ENCODE results near the gene N4BP2.

The N4BP2 gene

GRCh38 chr4:40186665-40187014, 130.0 kb downstream of the N4BP2 start:
- no peaks in the 10 kb centered on the region for H3K27me3 ChIP-seq (ENCODE audit: control insufficient read depth, insufficient read depth, low read length, poor library complexity, severe bottlenecking)
- H3K27ac ChIP-seq (ENCODE audit: insufficient read depth, low read depth, low read length, poor library complexity, severe bottlenecking): no peak overlapping the region
- no peaks in the 10 kb centered on the region for H3K4me1 ChIP-seq (ENCODE audit: control insufficient read depth, insufficient read depth, low read length)
- H3K36me3 ChIP-seq (ENCODE audit: control insufficient read depth, insufficient read depth, low read length): no peaks in the 10 kb centered on the region
- no peaks in the 10 kb centered on the region for H3K9me3 ChIP-seq (ENCODE audit: control insufficient read depth, low read length)
- WGBS, 2 experiments: 81 to 100% methylated on average over 1 of the region's 1 CpG
- H3K4me3 ChIP-seq (ENCODE audit: insufficient read depth, low read depth, low read length): no peak overlapping the region

- 88 to 96% methylated on average over 4 of the region's 4 CpGs for WGBS, 2 experiments
- no peaks in the 10 kb centered on the region for H3K4me1 ChIP-seq (ENCODE audit: control insufficient read depth, insufficient read depth, low read length)
- no peak overlapping the region for H3K27ac ChIP-seq (ENCODE audit: insufficient read depth, low read depth, low read length, poor library complexity, severe bottlenecking)
- no peaks in the 10 kb centered on the region for H3K36me3 ChIP-seq (ENCODE audit: control insufficient read depth, insufficient read depth, low read length)
- no peak overlapping the region for H3K4me3 ChIP-seq (ENCODE audit: insufficient read depth, low read depth, low read length)
- H3K9me3 ChIP-seq (ENCODE audit: control insufficient read depth, low read length): no peaks in the 10 kb centered on the region
- no peaks in the 10 kb centered on the region for H3K27me3 ChIP-seq (ENCODE audit: control insufficient read depth, insufficient read depth, low read length, poor library complexity, severe bottlenecking)
Measured at GRCh38 chr4:40187386-40187906, 130.8 kb downstream of the N4BP2 start.

- peaks cover 11% of the 10 kb centered on the region for H3K4me1 ChIP-seq (ENCODE audit: control insufficient read depth, insufficient read depth, low read length)
- H3K4me3 ChIP-seq (ENCODE audit: insufficient read depth, low read depth, low read length): no peak overlapping the region
- no peaks in the 10 kb centered on the region for H3K9me3 ChIP-seq (ENCODE audit: control insufficient read depth, low read length)
- no peaks in the 10 kb centered on the region for H3K36me3 ChIP-seq (ENCODE audit: control insufficient read depth, insufficient read depth, low read length)
- WGBS, 2 experiments: 96 to 97% methylated on average over 5 of the region's 5 CpGs
- no peaks in the 10 kb centered on the region for H3K27me3 ChIP-seq (ENCODE audit: control insufficient read depth, insufficient read depth, low read length, poor library complexity, severe bottlenecking)
- no peak overlapping the region for H3K27ac ChIP-seq (ENCODE audit: insufficient read depth, low read depth, low read length, poor library complexity, severe bottlenecking)
Measured at GRCh38 chr4:40190019-40190418, 133.4 kb downstream of the N4BP2 start.

GRCh38 chr4:40190465-40190864, 133.8 kb downstream of the N4BP2 start:
- 95 to 98% methylated on average over 5 of the region's 5 CpGs for WGBS, 2 experiments
- Histone ChIP-seq H3K27ac (ENCODE audit: insufficient read depth, low read depth, low read length, poor library complexity, severe bottlenecking) (no peak overlapping the region), H3K4me1 (ENCODE audit: control insufficient read depth, insufficient read depth, low read length) (peaks cover 11% of the 10 kb centered on the region), H3K4me3 (ENCODE audit: insufficient read depth, low read depth, low read length) (no peak overlapping the region), H3K27me3 (ENCODE audit: control insufficient read depth, insufficient read depth, low read length, poor library complexity, severe bottlenecking) (no peaks in the 10 kb centered on the region), H3K36me3 (ENCODE audit: control insufficient read depth, insufficient read depth, low read length) (no peaks in the 10 kb centered on the region), H3K9me3 (ENCODE audit: control insufficient read depth, low read length) (no peaks in the 10 kb centered on the region)

GRCh38 chr4:40190880-40191815, 134.5 kb downstream of the N4BP2 start:
- H3K9me3 ChIP-seq (ENCODE audit: control insufficient read depth, low read length): no peaks in the 10 kb centered on the region
- H3K4me1 ChIP-seq (ENCODE audit: control insufficient read depth, insufficient read depth, low read length): peaks cover 11% of the 10 kb centered on the region
- no peak overlapping the region for H3K27ac ChIP-seq (ENCODE audit: insufficient read depth, low read depth, low read length, poor library complexity, severe bottlenecking)
- H3K4me3 ChIP-seq (ENCODE audit: insufficient read depth, low read depth, low read length): no peak overlapping the region
- H3K36me3 ChIP-seq (ENCODE audit: control insufficient read depth, insufficient read depth, low read length): no peaks in the 10 kb centered on the region
- 75 to 78% methylated on average over 12 to 14 of the region's 14 CpGs for WGBS, 2 experiments
- no peaks in the 10 kb centered on the region for H3K27me3 ChIP-seq (ENCODE audit: control insufficient read depth, insufficient read depth, low read length, poor library complexity, severe bottlenecking)

GRCh38 chr4:40192114-40193015, 135.7 kb downstream of the N4BP2 start:
- Histone ChIP-seq H3K9me3 (ENCODE audit: control insufficient read depth, low read length) (no peaks in the 10 kb centered on the region), H3K4me1 (ENCODE audit: control insufficient read depth, insufficient read depth, low read length) (peaks cover 22% of the 10 kb centered on the region), H3K27me3 (ENCODE audit: control insufficient read depth, insufficient read depth, low read length, poor library complexity, severe bottlenecking) (no peaks in the 10 kb centered on the region), H3K36me3 (ENCODE audit: control insufficient read depth, insufficient read depth, low read length) (no peaks in the 10 kb centered on the region), H3K27ac (ENCODE audit: insufficient read depth, low read depth, low read length, poor library complexity, severe bottlenecking) (no peak overlapping the region), H3K4me3 (ENCODE audit: insufficient read depth, low read depth, low read length) (no peak overlapping the region)
- WGBS, 2 experiments: 49 to 66% methylated on average over 6 to 8 of the region's 8 CpGs

GRCh38 chr4:40193016-40193571, 136.4 kb downstream of the N4BP2 start:
- Histone ChIP-seq H3K36me3 (ENCODE audit: control insufficient read depth, insufficient read depth, low read length) (no peaks in the 10 kb centered on the region), H3K9me3 (ENCODE audit: control insufficient read depth, low read length) (no peaks in the 10 kb centered on the region), H3K27ac (ENCODE audit: insufficient read depth, low read depth, low read length, poor library complexity, severe bottlenecking) (no peak overlapping the region), H3K27me3 (ENCODE audit: control insufficient read depth, insufficient read depth, low read length, poor library complexity, severe bottlenecking) (no peaks in the 10 kb centered on the region), H3K4me3 (ENCODE audit: insufficient read depth, low read depth, low read length) (no peak overlapping the region), H3K4me1 (ENCODE audit: control insufficient read depth, insufficient read depth, low read length) (peaks cover 22% of the 10 kb centered on the region)
- WGBS, 2 experiments: 54 to 69% methylated on average over 4 to 10 of the region's 11 CpGs

GRCh38 chr4:40193578-40193977, 136.9 kb downstream of the N4BP2 start:
- no peak overlapping the region for H3K4me3 ChIP-seq (ENCODE audit: insufficient read depth, low read depth, low read length)
- no peaks in the 10 kb centered on the region for H3K9me3 ChIP-seq (ENCODE audit: control insufficient read depth, low read length)
- H3K27ac ChIP-seq (ENCODE audit: insufficient read depth, low read depth, low read length, poor library complexity, severe bottlenecking): no peak overlapping the region
- no peaks in the 10 kb centered on the region for H3K27me3 ChIP-seq (ENCODE audit: control insufficient read depth, insufficient read depth, low read length, poor library complexity, severe bottlenecking)
- H3K36me3 ChIP-seq (ENCODE audit: control insufficient read depth, insufficient read depth, low read length): no peaks in the 10 kb centered on the region
- 91 to 94% methylated on average over 7 of the region's 7 CpGs for WGBS, 2 experiments
- peaks cover 22% of the 10 kb centered on the region for H3K4me1 ChIP-seq (ENCODE audit: control insufficient read depth, insufficient read depth, low read length)

- no peaks in the 10 kb centered on the region for H3K36me3 ChIP-seq (ENCODE audit: control insufficient read depth, insufficient read depth, low read length)
- peaks cover 22% of the 10 kb centered on the region for H3K4me1 ChIP-seq (ENCODE audit: control insufficient read depth, insufficient read depth, low read length)
- H3K9me3 ChIP-seq (ENCODE audit: control insufficient read depth, low read length): no peaks in the 10 kb centered on the region
- H3K4me3 ChIP-seq (ENCODE audit: insufficient read depth, low read depth, low read length): no peak overlapping the region
- no peaks in the 10 kb centered on the region for H3K27me3 ChIP-seq (ENCODE audit: control insufficient read depth, insufficient read depth, low read length, poor library complexity, severe bottlenecking)
- 88 to 90% methylated on average over 14 of the region's 14 CpGs for WGBS, 2 experiments
- no peak overlapping the region for H3K27ac ChIP-seq (ENCODE audit: insufficient read depth, low read depth, low read length, poor library complexity, severe bottlenecking)
Measured at GRCh38 chr4:40194602-40195161, 138.0 kb downstream of the N4BP2 start.
